Tibial nerve (tissue), 4 donors: ENCODE measurements around the gene STRADA.

Experiments
- EP300 ChIP-seq, 2 donors: sonication (generic); formaldehyde crosslinking; IDR thresholded peaks; one replicate each; pipeline ENCODE4 v1.6.1; 2017; ENCODE audit warnings: antibody characterized with exemption in 2 of 2, mild to moderate bottlenecking in 1 of 2
- POLR2A ChIP-seq, 2 donors: fragments of 450-650 bp; IDR thresholded peaks; one replicate each; pipeline ENCODE4 v1.6.1; 2017; ENCODE audit warnings: antibody characterized with exemption in 2 of 2, mild to moderate bottlenecking in 2 of 2, moderate library complexity in 2 of 2
- TF ChIP-seq, protein P1 (sequence below), 5 experiments: fragments of 200-600 bp in 3 of 5; fragments of 450-650 bp in 2 of 5; sonication (generic) in 3 of 5; IDR thresholded peaks; one replicate each; pipeline ENCODE4 v1.5.1; 2016 to 2019; ENCODE audit warnings: antibody characterized with exemption in 5 of 5, mild to moderate bottlenecking in 3 of 5, moderate library complexity in 2 of 5

DNA sequence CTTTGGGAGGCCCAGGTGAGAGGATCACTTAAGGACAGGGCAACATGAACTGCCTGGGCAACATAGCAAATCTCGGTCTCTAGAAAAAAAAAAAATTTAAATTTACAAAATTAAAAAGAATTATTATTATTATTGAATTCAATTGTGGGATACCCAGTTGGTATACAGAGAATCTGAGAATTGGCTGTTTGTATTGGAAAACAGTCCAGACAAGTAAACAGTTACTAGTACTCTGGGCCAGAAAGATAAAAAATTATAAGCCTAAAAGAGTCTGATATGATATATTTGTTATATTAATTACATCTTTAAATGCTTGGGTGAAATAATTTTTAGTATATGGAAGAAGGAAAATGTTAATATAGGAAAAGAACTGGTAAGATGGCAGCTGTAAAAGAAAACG is 16.8 kb upstream of the STRADA start:
- TF ChIP-seq, protein P1, sequence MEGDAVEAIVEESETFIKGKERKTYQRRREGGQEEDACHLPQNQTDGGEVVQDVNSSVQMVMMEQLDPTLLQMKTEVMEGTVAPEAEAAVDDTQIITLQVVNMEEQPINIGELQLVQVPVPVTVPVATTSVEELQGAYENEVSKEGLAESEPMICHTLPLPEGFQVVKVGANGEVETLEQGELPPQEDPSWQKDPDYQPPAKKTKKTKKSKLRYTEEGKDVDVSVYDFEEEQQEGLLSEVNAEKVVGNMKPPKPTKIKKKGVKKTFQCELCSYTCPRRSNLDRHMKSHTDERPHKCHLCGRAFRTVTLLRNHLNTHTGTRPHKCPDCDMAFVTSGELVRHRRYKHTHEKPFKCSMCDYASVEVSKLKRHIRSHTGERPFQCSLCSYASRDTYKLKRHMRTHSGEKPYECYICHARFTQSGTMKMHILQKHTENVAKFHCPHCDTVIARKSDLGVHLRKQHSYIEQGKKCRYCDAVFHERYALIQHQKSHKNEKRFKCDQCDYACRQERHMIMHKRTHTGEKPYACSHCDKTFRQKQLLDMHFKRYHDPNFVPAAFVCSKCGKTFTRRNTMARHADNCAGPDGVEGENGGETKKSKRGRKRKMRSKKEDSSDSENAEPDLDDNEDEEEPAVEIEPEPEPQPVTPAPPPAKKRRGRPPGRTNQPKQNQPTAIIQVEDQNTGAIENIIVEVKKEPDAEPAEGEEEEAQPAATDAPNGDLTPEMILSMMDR (IDR thresholded peaks at IDR 0.05): no peak
- TF ChIP-seq POLR2A (IDR thresholded peaks at IDR 0.05) (no peak), EP300 (IDR thresholded peaks at IDR 0.05) (no peak)
